HepG2 (cell line): Measurements from ENCODE around the gene CNOT8. TPM values are rescaled to one million over a fixed set of nuclear protein-coding genes. Genes with fewer than 3 reads are reported as not detected.

Experiments
- BCL6 ChIP-seq: IDR thresholded peaks from 2 replicates; pipeline ENCODE4 v1.6.1; 2016; ENCODE audit warnings: missing genetic modification reagents, missing compliant biosample characterization
- ESRRA ChIP-seq: sonication (generic); formaldehyde crosslinking; IDR thresholded peaks from 2 replicates; pipeline ENCODE4 v1.5.1; 2020; ENCODE audit warnings: mild to moderate bottlenecking, low read depth, missing genetic modification reagents
- HNF4G ChIP-seq, 2 experiments: sonication (generic) in 1 of 2; formaldehyde crosslinking in 1 of 2; IDR thresholded peaks; 2 replicates each; pipeline versions ENCODE4 v1.4.0 to v1.6.1; 2011 to 2020; ENCODE audit warnings: borderline replicate concordance in 2 of 2, low read depth in 2 of 2, mild to moderate bottlenecking in 2 of 2, low read length in 1 of 2, missing genetic modification reagents in 1 of 2, moderate library complexity in 1 of 2
- HNRNPH1 ChIP-seq: fragments of 200-400 bp; formaldehyde crosslinking; optimal IDR thresholded peaks from 2 replicates; pipeline ENCODE3; 2017; ENCODE audit warnings: mild to moderate bottlenecking, low read depth, low read length
- MED1 ChIP-seq: sonication (generic); formaldehyde crosslinking; IDR thresholded peaks from 2 replicates; pipeline ENCODE4 v1.4.0; 2020; ENCODE audit warnings: missing genetic modification reagents
- MEF2D ChIP-seq: sonication (generic); formaldehyde crosslinking; IDR thresholded peaks from 2 replicates; pipeline ENCODE4 v1.5.1; 2020; ENCODE audit warnings: mild to moderate bottlenecking, missing genetic modification reagents
- NFIB ChIP-seq: sonication (generic); formaldehyde crosslinking; IDR thresholded peaks from 2 replicates; pipeline ENCODE4 v1.9.0; 2021; ENCODE audit warnings: missing genetic modification reagents, mild to moderate bottlenecking, borderline replicate concordance
- NR2F1 ChIP-seq, 2 experiments: fragments of 450-650 bp in 1 of 2; formaldehyde crosslinking in 1 of 2; IDR thresholded peaks; 2 replicates each; pipeline versions ENCODE4 v1.5.0 to v1.6.1; 2016 to 2020; ENCODE audit warnings: mild to moderate bottlenecking in 1 of 2, missing compliant biosample characterization in 1 of 2, missing genetic modification reagents in 1 of 2, moderate library complexity in 1 of 2
- RARA ChIP-seq: IDR thresholded peaks from 2 replicates; pipeline ENCODE4 v1.6.1; 2016; ENCODE audit warnings: missing genetic modification reagents, missing compliant biosample characterization
- RCOR2 ChIP-seq: IDR thresholded peaks from 2 replicates; pipeline ENCODE4 v1.6.1; 2016; ENCODE audit warnings: missing biosample characterization, missing genetic modification reagents
- SALL1 ChIP-seq: sonication (generic); formaldehyde crosslinking; IDR thresholded peaks from 2 replicates; pipeline ENCODE4 v1.8.0; 2022; ENCODE audit warnings: mild to moderate bottlenecking, missing genetic modification reagents
- SKI ChIP-seq: fragments of 450-650 bp; IDR thresholded peaks from one replicate; pipeline ENCODE4 v1.6.1; 2018; ENCODE audit warnings: mild to moderate bottlenecking; ENCODE audit not compliant: partially characterized antibody
- SOX13 ChIP-seq, 3 experiments: fragments of 450-650 bp in 1 of 3; sonication (generic) in 1 of 3; formaldehyde crosslinking in 1 of 3; IDR thresholded peaks in 2 of 3; conservative IDR thresholded peaks in 1 of 3; 2 replicates each; pipeline versions ENCODE4 v1.5.0 to v1.6.1; 2016 to 2020; ENCODE audit warnings: antibody characterized with exemption in 1 of 3, mild to moderate bottlenecking in 1 of 3, missing compliant biosample characterization in 1 of 3, missing genetic modification reagents in 1 of 3, moderate library complexity in 1 of 3
- SOX6 ChIP-seq, 2 experiments: fragments of 450-650 bp in 1 of 2; sonication (generic) in 1 of 2; formaldehyde crosslinking in 1 of 2; IDR thresholded peaks; 2 replicates each; pipeline versions ENCODE4 v1.4.0 to v1.6.1; 2017 to 2020; ENCODE audit warnings: antibody characterized with exemption in 1 of 2, mild to moderate bottlenecking in 1 of 2, missing genetic modification reagents in 1 of 2
- TARDBP ChIP-seq: sonication (generic); formaldehyde crosslinking; IDR thresholded peaks from 2 replicates; pipeline ENCODE4 v1.8.0; 2022; ENCODE audit warnings: mild to moderate bottlenecking, missing genetic modification reagents
- ZNF569 ChIP-seq: sonication (generic); formaldehyde crosslinking; IDR thresholded peaks from 2 replicates; pipeline ENCODE4 v1.5.0; 2020; ENCODE audit warnings: mild to moderate bottlenecking, missing genetic modification reagents, moderate library complexity, borderline replicate concordance
- ZNF574 ChIP-seq: sonication (generic); formaldehyde crosslinking; IDR thresholded peaks from 2 replicates; pipeline ENCODE4 v1.4.0; 2020; ENCODE audit warnings: missing genetic modification reagents
- ZNF589 ChIP-seq: sonication (generic); formaldehyde crosslinking; conservative IDR thresholded peaks from 2 replicates; pipeline ENCODE4 v1.8.0; 2022; ENCODE audit warnings: mild to moderate bottlenecking, moderate library complexity, missing genetic modification reagents
- ZNF598 ChIP-seq: sonication (generic); formaldehyde crosslinking; IDR thresholded peaks from 2 replicates; pipeline ENCODE4 v1.5.1; 2020; ENCODE audit warnings: mild to moderate bottlenecking, missing genetic modification reagents, borderline replicate concordance
- polyA plus RNA-seq, 8 experiments: library from polyadenylated mRNA; depleted of rRNA in 3 of 8; stranded (reverse) in 7 of 8; unstranded in 1 of 8; fragments of >200 nt; fragmentation: Illumina TruSeq in 4 of 8; extraction: Trizol in 4 of 8; gene quantifications; 2 replicates each; pipeline versions ENCODE4 v1.2.1 to v1.2.3, GENCODE V29; 2011 to 2016; ENCODE audit warnings: low read depth in 4 of 8, missing spikeins in 1 of 8, mixed read lengths in 1 of 8; ENCODE audit not compliant: insufficient read depth in 1 of 8
- total RNA-seq, 5 experiments: library from RNA; depleted of rRNA; stranded (reverse); fragments of >200 nt; fragmentation: Illumina TruSeq; extraction: Trizol; gene quantifications; 2 replicates each; pipeline ENCODE4 v1.2.3, GENCODE V29; 2016; ENCODE audit warnings: low read depth in 1 of 5
- TF ChIP-seq, protein P1 (sequence below): sonication (generic); formaldehyde crosslinking; IDR thresholded peaks from 2 replicates; pipeline ENCODE4 v1.5.1; 2020; ENCODE audit warnings: missing genetic modification reagents, mild to moderate bottlenecking, borderline replicate concordance

Gene CNOT8
- total and polyA plus RNA-seq, 2 of the 13 experiments (the other 11 are each of a cell fraction or from before 2014, with no cell fraction given), result 37.1 to 74.9 TPM

DNA sequence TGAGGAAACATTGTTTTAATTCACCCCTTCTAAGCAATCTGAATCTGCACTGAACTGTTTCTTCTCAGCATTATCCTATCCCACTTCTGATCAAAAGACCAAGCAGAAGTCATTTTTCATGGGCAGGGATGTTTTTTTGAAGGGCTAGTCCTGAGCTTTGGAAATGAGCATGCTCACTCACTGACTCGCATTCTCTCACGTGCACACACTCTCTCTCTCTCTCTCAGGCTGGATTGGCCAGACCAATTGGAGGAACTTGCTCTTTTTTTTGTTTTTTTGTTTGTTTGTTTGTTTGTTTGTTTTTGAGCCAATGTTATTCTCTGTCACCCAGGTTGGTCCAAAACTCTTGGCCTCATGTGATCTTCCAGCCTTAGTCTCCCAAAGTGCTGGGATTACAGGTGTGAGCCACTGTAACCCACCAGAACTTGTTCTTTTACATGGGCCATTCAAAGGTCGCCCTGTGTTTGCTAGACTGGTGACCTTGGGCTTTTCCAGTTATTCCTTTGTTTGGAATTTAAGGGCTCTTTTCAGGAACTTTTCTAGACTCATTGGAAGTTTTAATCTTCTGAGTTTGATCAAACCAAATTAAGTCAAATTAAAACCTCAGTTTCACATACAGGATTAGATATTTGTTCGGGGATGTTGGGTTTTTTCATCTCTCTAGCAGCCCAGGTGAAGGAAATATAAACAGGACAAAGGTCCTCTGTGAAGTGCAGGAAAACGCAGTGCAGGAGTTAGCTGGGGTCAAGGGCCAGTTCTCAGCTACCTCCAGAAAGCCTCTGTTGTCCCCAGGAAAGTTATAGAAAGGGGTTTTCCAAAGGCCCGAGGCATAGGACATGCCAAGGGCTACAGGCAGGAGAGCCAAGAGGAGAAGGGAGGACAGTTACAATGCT lies 21.2 kb upstream of the CNOT8 start (continued):
- TF ChIP-seq SALL1 (peak; percentile 59), BCL6 (peak; percentile 98), ZNF569 (CRISPR knock-in tag) (0 out of 2 replicates have a peak, but pooled peaks have one; percentile 28), RCOR2 (peak; percentile 48; the same call in 1 of the 2 replicates), NFIB (CRISPR knock-in tag) (no peak), SOX13 (IDR thresholded peaks at IDR 0.05) (peak; percentile 49; the same call in 1 of the 2 replicates), SOX13 (CRISPR knock-in tag; conservative IDR thresholded peaks at IDR 0.05 in 1 of 2, IDR thresholded peaks at IDR 0.05 in 1 of 2) (peak in 1 of 2 experiments; percentile 75; a peak in 2 of 4 replicates), MEF2D (CRISPR knock-in tag) (0 out of 2 replicates have a peak, but pooled peaks have one; percentile 33), HNRNPH1 (no peak), ZNF598 (CRISPR knock-in tag) (no peak), MED1 (CRISPR knock-in tag) (peak; percentile 31), ESRRA (CRISPR knock-in tag) (peak; percentile 72), ZNF589 (0 out of 2 replicates have a peak, but pooled peaks have one; percentile 12), SOX6 (IDR thresholded peaks at IDR 0.05) (no peak), SOX6 (CRISPR knock-in tag; IDR thresholded peaks at IDR 0.05) (peak; percentile 82), NR2F1 (CRISPR knock-in tag; IDR thresholded peaks at IDR 0.05) (peak; percentile 52 to 78; a peak in 3 of 4 replicates), RARA (CRISPR knock-in tag) (peak; percentile 91), TARDBP (CRISPR knock-in tag) (peak; percentile 67; the same call in 1 of the 2 replicates), HNF4G (IDR thresholded peaks at IDR 0.05; ENCODE audit: borderline replicate concordance, low read depth, low read length) (peak; percentile 23; the same call in 1 of the 2 replicates), HNF4G (CRISPR knock-in tag; IDR thresholded peaks at IDR 0.05; ENCODE audit: borderline replicate concordance, low read depth) (peak; percentile 69; the same call in 1 of the 2 replicates), ZNF574 (CRISPR knock-in tag) (peak; percentile 36; the same call in 1 of the 2 replicates), SKI (peak; percentile 70)
- TF ChIP-seq, protein P1, sequence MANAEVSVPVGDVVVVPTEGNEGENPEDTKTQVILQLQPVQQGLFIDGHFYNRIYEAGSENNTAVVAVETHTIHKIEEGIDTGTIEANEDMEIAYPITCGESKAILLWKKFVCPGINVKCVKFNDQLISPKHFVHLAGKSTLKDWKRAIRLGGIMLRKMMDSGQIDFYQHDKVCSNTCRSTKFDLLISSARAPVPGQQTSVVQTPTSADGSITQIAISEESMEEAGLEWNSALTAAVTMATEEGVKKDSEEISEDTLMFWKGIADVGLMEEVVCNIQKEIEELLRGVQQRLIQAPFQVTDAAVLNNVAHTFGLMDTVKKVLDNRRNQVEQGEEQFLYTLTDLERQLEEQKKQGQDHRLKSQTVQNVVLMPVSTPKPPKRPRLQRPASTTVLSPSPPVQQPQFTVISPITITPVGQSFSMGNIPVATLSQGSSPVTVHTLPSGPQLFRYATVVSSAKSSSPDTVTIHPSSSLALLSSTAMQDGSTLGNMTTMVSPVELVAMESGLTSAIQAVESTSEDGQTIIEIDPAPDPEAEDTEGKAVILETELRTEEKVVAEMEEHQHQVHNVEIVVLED (CRISPR knock-in tag), result peak; percentile 46; the same call in 1 of the 2 replicates
